K562 (cell line): Measurements from ENCODE around the gene LMLN. TPM values are rescaled to one million over a fixed set of nuclear protein-coding genes. Genes with fewer than 3 reads are reported as not detected.

Source experiments
- ATAC-seq: fragments of 200-7000 bp; cut with Tn5 transposase; 3 replicates; pipeline ENCODE4 v1.9.1; 2020; ENCODE audit warnings: moderate library complexity
- BruUV-seq: library from RNA; stranded (reverse); fragments of 400-500 nt; replicated peaks from 2 replicates; lab custom pipeline; 2021; lab: Mats Ljungman, UMichigan
- CTCF ChIA-PET: fragments of 300-600 bp; formaldehyde crosslinking; extraction: SDS; loops from one replicate; lab custom pipeline; 2021; ENCODE audit warnings: low intra/inter-chr PET ratio; lab: Yijun Ruan, JAX
- POLR2A ChIA-PET: fragments of 300-600, 350-650 bp; sonication (Branson Sonifier 250); formaldehyde crosslinking; extraction: SDS; loops from one replicate; lab custom pipeline; 2021; ENCODE audit warnings: antibody characterized with exemption, inconsistent platforms; lab: Yijun Ruan, JAX
- DNase-seq, 4 experiments: peaks; one replicate each; pipeline versions ENCODE4 v3.0.0 to v3.0.0-alpha.2; 2011 to 2018; ENCODE audit warnings: low spot score in 3 of 4, mixed read lengths in 3 of 4; ENCODE audit errors: extremely low read depth in 1 of 4
- FAIRE-seq: peaks from 2 replicates; lab custom pipeline; 2011; peaks lifted over from hg19 to GRCh38; lab: Jason Lieb, UNC
- H2AFZ ChIP-seq: 2 replicates; pipeline ENCODE4 v1.6.0; 2011; ENCODE audit warnings: low read depth, low read length, control low read depth, inconsistent platforms
- H3K27ac ChIP-seq: fragments of 200-600 bp; 3 replicates; pipeline ENCODE4 v1.8.0; 2011; ENCODE audit warnings: low read depth, mild to moderate bottlenecking, control low read depth, inconsistent platforms, low read length, moderate library complexity, mixed read lengths; ENCODE audit errors: extremely low read depth
- H3K27me3 ChIP-seq, 2 experiments: fragments of 300-600 bp in 1 of 2; 2 replicates in 1 of 2; 3 replicates in 1 of 2; pipeline versions ENCODE4 v1.6.0 to v1.8.0; 2011; ENCODE audit warnings: inconsistent platforms in 2 of 2, low read length in 2 of 2, mild to moderate bottlenecking in 1 of 2, mixed read lengths in 1 of 2, moderate library complexity in 1 of 2; ENCODE audit not compliant: control insufficient read depth in 2 of 2, insufficient read depth in 2 of 2
- H3K36me3 ChIP-seq: fragments of 300-600 bp; 3 replicates; pipeline ENCODE4 v1.8.0; 2011; ENCODE audit warnings: mild to moderate bottlenecking, low read length, inconsistent platforms; ENCODE audit not compliant: control insufficient read depth, insufficient read depth
- H3K4me1 ChIP-seq, 2 experiments: fragments of 200-600 bp in 1 of 2; replicated peaks in 1 of 2; 2 replicates in 1 of 2; 3 replicates in 1 of 2; pipeline versions ENCODE4 v1.5.1 to v1.8.0; 2011; ENCODE audit warnings: inconsistent platforms in 2 of 2, low read length in 2 of 2, mild to moderate bottlenecking in 1 of 2, mixed read lengths in 1 of 2, moderate library complexity in 1 of 2; ENCODE audit not compliant: control insufficient read depth in 2 of 2, insufficient read depth in 2 of 2
- H3K4me2 ChIP-seq: 2 replicates; pipeline ENCODE4 v1.6.1; 2011; ENCODE audit warnings: low read length, control low read depth, inconsistent platforms, mixed read lengths; ENCODE audit not compliant: insufficient read depth
- H3K4me3 ChIP-seq: fragments of 200-600 bp; sonication (generic), shearing (Covaris generic); 2 replicates; pipeline ENCODE4 v1.5.1; 2016; ENCODE audit warnings: control low read depth, inconsistent platforms
- H3K79me2 ChIP-seq: fragments of 200-600 bp; 3 replicates; pipeline ENCODE4 v1.8.0; 2011; ENCODE audit warnings: low read length, inconsistent platforms; ENCODE audit not compliant: control insufficient read depth, insufficient read depth
- H3K9ac ChIP-seq, 2 experiments: 2 replicates each; pipeline versions ENCODE4 v1.6.0 to v1.6.1; 2011; ENCODE audit warnings: low read depth in 2 of 2, low read length in 2 of 2, control low read depth in 1 of 2, inconsistent platforms in 1 of 2, mild to moderate bottlenecking in 1 of 2, mixed read lengths in 1 of 2; ENCODE audit not compliant: insufficient read depth in 1 of 2
- H3K9me1 ChIP-seq: one replicate; pipeline ENCODE4 v1.6.0; 2011; ENCODE audit warnings: inconsistent platforms, mild to moderate bottlenecking, low read length, moderate library complexity; ENCODE audit not compliant: control insufficient read depth, insufficient read depth
- H3K9me3 ChIP-seq: replicated peaks from 2 replicates; pipeline ENCODE4 v1.5.1; 2011; ENCODE audit warnings: low read depth, low read length, inconsistent platforms; ENCODE audit not compliant: control insufficient read depth, insufficient read depth
- H4K20me1 ChIP-seq: replicated peaks from 2 replicates; pipeline ENCODE4 v1.6.1; 2011; ENCODE audit warnings: low read length, inconsistent platforms, mixed read lengths; ENCODE audit not compliant: control insufficient read depth, insufficient read depth
- BHLHE40 ChIP-seq: IDR thresholded peaks from 2 replicates; pipeline ENCODE4 v1.6.1; 2011; ENCODE audit warnings: low read length, improper control_type of control experiment
- ELF2 ChIP-seq: fragments of 250-450 bp; sonication (Bioruptor Pico); IDR thresholded peaks from 2 replicates; pipeline ENCODE4 v1.5.0; 2021; ENCODE audit warnings: mild to moderate bottlenecking
- ESRRB ChIP-seq: fragments of 250-450 bp; sonication (Bioruptor Pico); IDR thresholded peaks from 2 replicates; pipeline ENCODE4 v1.5.0; 2020; ENCODE audit warnings: mild to moderate bottlenecking, moderate library complexity, borderline replicate concordance
- GABPA ChIP-seq: fragments of 200-800 bp; sonication (Bioruptor generic); conservative IDR thresholded peaks from 2 replicates; pipeline ENCODE4 v1.6.1; 2016; ENCODE audit warnings: low read depth, missing genetic modification characterization, missing compliant biosample characterization
- HDAC6 ChIP-seq: IDR thresholded peaks from 2 replicates; pipeline ENCODE4 v1.6.1; 2012; ENCODE audit warnings: low read depth, mild to moderate bottlenecking, control low read depth, inconsistent platforms, low read length, moderate library complexity
- MAFF ChIP-seq: IDR thresholded peaks from 2 replicates; pipeline ENCODE4 v1.6.1; 2012; ENCODE audit warnings: low read length, improper control_type of control experiment
- MTA1 ChIP-seq: fragments of 450-650 bp; IDR thresholded peaks from 2 replicates; pipeline ENCODE4 v1.6.1; 2017; ENCODE audit warnings: borderline replicate concordance
- PHF21A ChIP-seq: fragments of 450-650 bp; IDR thresholded peaks from 2 replicates; pipeline ENCODE4 v1.6.1; 2017; ENCODE audit warnings: low read depth, borderline replicate concordance
- SLC30A9 ChIP-seq: fragments of 250-450 bp; sonication (Bioruptor Pico); IDR thresholded peaks from 2 replicates; pipeline ENCODE4 v1.8.0; 2022; ENCODE audit warnings: mild to moderate bottlenecking, moderate library complexity
- SMC3 ChIP-seq: conservative IDR thresholded peaks from 2 replicates; pipeline ENCODE4 v1.6.1; 2011; ENCODE audit warnings: low read depth, low read length, improper control_type of control experiment; ENCODE audit not compliant: insufficient read depth
- SPI1 ChIP-seq: IDR thresholded peaks from 2 replicates; pipeline ENCODE4 v1.6.1; 2011; ENCODE audit warnings: low read depth, low read length, control low read depth, borderline replicate concordance
- ZC3H4 ChIP-seq: sonication (generic); formaldehyde crosslinking; IDR thresholded peaks from 2 replicates; pipeline ENCODE4 v1.9.0; 2021; ENCODE audit warnings: missing genetic modification reagents, borderline replicate concordance
- ZFPM2 ChIP-seq: fragments of 250-450 bp; sonication (Bioruptor Pico); IDR thresholded peaks from 2 replicates; pipeline ENCODE4 v1.5.1; 2022; ENCODE audit warnings: mild to moderate bottlenecking
- ZNF512 ChIP-seq: IDR thresholded peaks from 2 replicates; pipeline ENCODE4 v1.6.1; 2016; ENCODE audit warnings: missing genetic modification characterization, missing compliant biosample characterization
- ZNF780A ChIP-seq: fragments of 250-450 bp; sonication (Bioruptor Pico); IDR thresholded peaks from 2 replicates; pipeline ENCODE4 v1.5.0; 2021; ENCODE audit warnings: mild to moderate bottlenecking
- WGBS: fragments of 100-300 bp; shearing (Covaris generic); methylation state at CpG from one replicate; pipeline ENCODE4 v1.1.6; 2016; ENCODE audit warnings: low coverage, mixed read lengths; ENCODE audit not compliant: insufficient coverage; ENCODE audit errors: missing lambda C conversion rate; 5-methylcytosine and 5-hydroxymethylcytosine counted together
- in situ Hi-C: fragments of 300-500 bp; cut with MboI; formaldehyde crosslinking; loops from 4 replicates; pipeline ENCODE4 v1.15.0; 2018; ENCODE audit warnings: inconsistent platforms, mixed read lengths
- intact Hi-C: fragments of 100-400 bp; cut with micrococcal nuclease; formaldehyde crosslinking; loops from 2 replicates; pipeline ENCODE4 v1.14.2; 2022
- polyA plus RNA-seq, 8 experiments: library from polyadenylated mRNA; depleted of rRNA in 4 of 8; stranded (reverse) in 5 of 8; unstranded in 3 of 8; fragments of >200 nt; fragmentation: Nextera tagmentation in 2 of 8; fragmentation: Illumina TruSeq in 1 of 8; extraction: Ambion mirVana in 2 of 8; extraction: Trizol in 1 of 8; gene quantifications; 2 replicates each; pipeline versions ENCODE4 v1.2.1 to v1.2.3, GENCODE V29; 2011 to 2014; ENCODE audit warnings: inconsistent platforms in 1 of 8, missing spikeins in 1 of 8
- total RNA-seq, 7 experiments: library from RNA; depleted of rRNA in 6 of 7; stranded (reverse); fragments of >200 nt in 6 of 7; fragmentation: Illumina TruSeq in 2 of 7; extraction: Trizol in 2 of 7; gene quantifications; 2 replicates each; pipeline versions ENCODE4 v1.2.1 to v1.2.3, GENCODE V29; 2011 to 2021; ENCODE audit warnings: low replicate concordance in 1 of 7
- TF ChIP-seq, protein P1 (sequence below): fragments of 450-650 bp; conservative IDR thresholded peaks from 2 replicates; pipeline ENCODE4 v1.6.1; 2016; ENCODE audit warnings: missing genetic modification characterization, low read depth, mild to moderate bottlenecking, control low read depth, missing compliant biosample characterization
- TF ChIP-seq, protein P2 (sequence below): fragments of 250-450 bp; sonication (Bioruptor Pico); IDR thresholded peaks from 2 replicates; pipeline ENCODE4 v1.4.0; 2020; ENCODE audit warnings: mild to moderate bottlenecking, moderate library complexity, borderline replicate concordance

The LMLN gene
- total and polyA plus RNA-seq, 9 of the 15 experiments (the other 6 are each of a cell fraction or from before 2014, with no cell fraction given), result 2.2 to 15.9 (median 6.9) TPM

DNA sequence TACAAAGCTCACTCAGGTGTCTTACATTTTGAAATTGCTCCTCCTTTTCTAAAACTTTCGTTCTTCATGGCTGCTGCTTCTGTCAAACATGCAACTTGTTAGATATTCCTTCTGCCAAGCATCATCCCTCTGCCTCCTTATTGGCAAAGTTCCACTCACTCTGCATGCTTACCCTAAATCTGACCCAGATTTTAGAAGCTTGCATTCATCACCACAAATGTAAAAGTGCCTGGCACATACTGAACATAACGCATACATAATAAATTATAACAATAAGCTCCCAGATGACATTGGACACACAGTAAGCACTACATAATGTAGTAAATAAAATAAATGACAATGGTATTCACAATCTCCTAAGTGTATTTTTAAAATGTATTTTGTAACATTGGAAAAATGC is 107.4 kb downstream of the LMLN start:
- H4K20me1 ChIP-seq, result no peaks in the 10 kb centered on the region
- intact Hi-C loops, result no loop called here
- peaks cover 0 to 3% of the 10 kb centered on the region in 2 experiments; a peak in 1 of 5 replicates for H3K4me1 ChIP-seq
- H3K4me2 ChIP-seq, result no peak overlapping the region
- no peak overlapping the region for H3K9ac ChIP-seq
- TF ChIP-seq BHLHE40 (no peak), ELF2 (CRISPR knock-in tag) (no peak), HDAC6 (no peak), ESRRB (CRISPR knock-in tag) (no peak), SMC3 (no peak), ZC3H4 (CRISPR knock-in tag) (no peak), MAFF (no peak), MTA1 (no peak), GABPA (tag) (no peak), SLC30A9 (no peak), SPI1 (no peak), PHF21A (no peak), ZNF512 (tag) (no peak), ZNF780A (CRISPR knock-in tag) (no peak), ZFPM2 (CRISPR knock-in tag) (no peak)
- TF ChIP-seq, protein P1, sequence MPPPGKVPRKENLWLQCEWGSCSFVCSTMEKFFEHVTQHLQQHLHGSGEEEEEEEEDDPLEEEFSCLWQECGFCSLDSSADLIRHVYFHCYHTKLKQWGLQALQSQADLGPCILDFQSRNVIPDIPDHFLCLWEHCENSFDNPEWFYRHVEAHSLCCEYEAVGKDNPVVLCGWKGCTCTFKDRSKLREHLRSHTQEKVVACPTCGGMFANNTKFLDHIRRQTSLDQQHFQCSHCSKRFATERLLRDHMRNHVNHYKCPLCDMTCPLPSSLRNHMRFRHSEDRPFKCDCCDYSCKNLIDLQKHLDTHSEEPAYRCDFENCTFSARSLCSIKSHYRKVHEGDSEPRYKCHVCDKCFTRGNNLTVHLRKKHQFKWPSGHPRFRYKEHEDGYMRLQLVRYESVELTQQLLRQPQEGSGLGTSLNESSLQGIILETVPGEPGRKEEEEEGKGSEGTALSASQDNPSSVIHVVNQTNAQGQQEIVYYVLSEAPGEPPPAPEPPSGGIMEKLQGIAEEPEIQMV (tag), result no peak
- TF ChIP-seq, protein P2, sequence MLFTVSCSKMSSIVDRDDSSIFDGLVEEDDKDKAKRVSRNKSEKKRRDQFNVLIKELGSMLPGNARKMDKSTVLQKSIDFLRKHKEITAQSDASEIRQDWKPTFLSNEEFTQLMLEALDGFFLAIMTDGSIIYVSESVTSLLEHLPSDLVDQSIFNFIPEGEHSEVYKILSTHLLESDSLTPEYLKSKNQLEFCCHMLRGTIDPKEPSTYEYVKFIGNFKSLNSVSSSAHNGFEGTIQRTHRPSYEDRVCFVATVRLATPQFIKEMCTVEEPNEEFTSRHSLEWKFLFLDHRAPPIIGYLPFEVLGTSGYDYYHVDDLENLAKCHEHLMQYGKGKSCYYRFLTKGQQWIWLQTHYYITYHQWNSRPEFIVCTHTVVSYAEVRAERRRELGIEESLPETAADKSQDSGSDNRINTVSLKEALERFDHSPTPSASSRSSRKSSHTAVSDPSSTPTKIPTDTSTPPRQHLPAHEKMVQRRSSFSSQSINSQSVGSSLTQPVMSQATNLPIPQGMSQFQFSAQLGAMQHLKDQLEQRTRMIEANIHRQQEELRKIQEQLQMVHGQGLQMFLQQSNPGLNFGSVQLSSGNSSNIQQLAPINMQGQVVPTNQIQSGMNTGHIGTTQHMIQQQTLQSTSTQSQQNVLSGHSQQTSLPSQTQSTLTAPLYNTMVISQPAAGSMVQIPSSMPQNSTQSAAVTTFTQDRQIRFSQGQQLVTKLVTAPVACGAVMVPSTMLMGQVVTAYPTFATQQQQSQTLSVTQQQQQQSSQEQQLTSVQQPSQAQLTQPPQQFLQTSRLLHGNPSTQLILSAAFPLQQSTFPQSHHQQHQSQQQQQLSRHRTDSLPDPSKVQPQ (CRISPR knock-in tag), result no peak
- TF ChIP-seq, all 486 proteins: peak for 0
- no peak overlapping the region for H2AFZ ChIP-seq
- H3K9me1 ChIP-seq, result no peaks in the 10 kb centered on the region
- WGBS, result 86% methylated on average over 2 of the region's 2 CpGs
- H3K27ac ChIP-seq, result no peak overlapping the region
- DNase-seq (no peak), ATAC-seq (no peak), FAIRE-seq (no peak)
- CTCF ChIA-PET, result interaction anchor here (0.6 kb wide), 1 partner anchor 341 kb away, joined by 3 read pairs; no protein-coding TSS in a partner anchor
- POLR2A ChIA-PET, result interaction anchor here (2.3 to 3.9 kb wide), 2 partner anchors 9 kb away, joined by 8 to 13 read pairs; no protein-coding TSS in a partner anchor
- no TSS peak for BruUV-seq
- H3K79me2 ChIP-seq, result no peaks in the 10 kb centered on the region
- H3K27me3 ChIP-seq, result no peaks in the 10 kb centered on the region
- H3K9me3 ChIP-seq, result no peaks in the 10 kb centered on the region
- no peak overlapping the region for H3K4me3 ChIP-seq
- H3K36me3 ChIP-seq, result peaks cover 25% of the 10 kb centered on the region
- in situ Hi-C loops, result no loop called here
